ENCODE results near the gene ROR2.
A peak's percentile ranks its signal among the peaks of the same experiment; 100 is the strongest.

ROR2 gene

DNA sequence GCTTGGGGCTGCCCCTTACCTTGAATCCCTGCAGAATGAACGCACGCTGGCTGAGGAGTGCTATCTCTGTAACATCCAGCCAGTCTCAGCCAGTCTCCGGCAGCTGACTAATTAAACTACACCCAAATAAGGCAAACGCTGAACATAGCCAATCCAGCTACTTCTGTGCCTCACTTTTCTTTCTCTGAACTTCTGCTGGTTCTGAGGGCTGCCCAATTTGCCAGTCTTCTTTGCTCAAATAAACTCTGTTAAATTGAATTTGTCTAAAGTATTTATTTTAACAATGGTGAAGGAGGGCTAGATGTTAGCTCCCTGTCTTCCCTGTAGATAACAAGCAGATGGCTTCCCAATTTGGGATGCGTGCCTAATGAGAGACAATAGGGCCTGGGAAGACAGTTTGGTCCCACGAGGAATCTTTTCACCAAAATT is 372.4 kb downstream of the ROR2 start:
- H3K4me2 ChIP-seq (ENCODE audit: insufficient read depth, low read length, poor library complexity, severe bottlenecking), result no peak overlapping the region
- no peak overlapping the region for H3K27ac ChIP-seq (replicated peaks; ENCODE audit: low read length)
- no peak overlapping the region for H2BK12ac ChIP-seq (ENCODE audit: low read length)
- H3K27me3 ChIP-seq (ENCODE audit: control insufficient read depth in 3 of 3, insufficient read depth in 3 of 3, low read depth in 1 of 3, low read length in 3 of 3), result peaks cover 0 to 10% (median 0%) of the 10 kb centered on the region in 3 experiments
- H3K9ac ChIP-seq (ENCODE audit: low read depth, low read length, poor library complexity), result no peak overlapping the region
- no peaks in the 10 kb centered on the region for H3K36me3 ChIP-seq (replicated peaks in 1 of 2; ENCODE audit: control insufficient read depth in 2 of 2, insufficient read depth in 2 of 2, low read length in 2 of 2)
- H2BK5ac ChIP-seq (ENCODE audit: low read length), result no peak overlapping the region
- DNase-seq (ENCODE audit: low spot score), result no peak
- H4K8ac ChIP-seq (ENCODE audit: low read depth, low read length), result no peak overlapping the region
- no peak overlapping the region for H3K18ac ChIP-seq (ENCODE audit: low read length)
- H2AFZ ChIP-seq (ENCODE audit: low read length), result peak overlapping the region; percentile 18
- no peaks in the 10 kb centered on the region for H3K79me1 ChIP-seq (ENCODE audit: low read depth, low read length)
- H3K14ac ChIP-seq (ENCODE audit: low read length), result no peak overlapping the region
- H3K23ac ChIP-seq (ENCODE audit: low read depth, low read length, poor library complexity), result no peak overlapping the region
- H3K4me3 ChIP-seq (ENCODE audit: low read length in 2 of 2), result no peak overlapping the region
- no peak overlapping the region for H2BK120ac ChIP-seq (ENCODE audit: low read depth, low read length)
- H2BK15ac ChIP-seq (ENCODE audit: low read length), result no peak overlapping the region
- WGBS, 2 donors (ENCODE audit: extremely low coverage in 2 of 2, insufficient read length in 2 of 2, insufficient replicate concordance in 1 of 2), result no CpG with 5 or more reads among the region's 6 CpGs
- H3K4ac ChIP-seq (ENCODE audit: low read length), result no peak overlapping the region
- no peaks in the 10 kb centered on the region for H3K9me3 ChIP-seq (replicated peaks in 1 of 2; ENCODE audit: control insufficient read depth in 2 of 2, insufficient read depth in 1 of 2, low read depth in 1 of 2, low read length in 2 of 2)
- no peak overlapping the region for H2AK5ac ChIP-seq (ENCODE audit: low read depth, low read length)
- peaks cover 0 to 14% of the 10 kb centered on the region in 2 donors for H3K4me1 ChIP-seq (ENCODE audit: control insufficient read depth in 2 of 2, insufficient read depth in 1 of 2, low read depth in 1 of 2, low read length in 2 of 2)
- H4K91ac ChIP-seq (ENCODE audit: low read depth, low read length, poor library complexity), result no peak overlapping the region

DNA sequence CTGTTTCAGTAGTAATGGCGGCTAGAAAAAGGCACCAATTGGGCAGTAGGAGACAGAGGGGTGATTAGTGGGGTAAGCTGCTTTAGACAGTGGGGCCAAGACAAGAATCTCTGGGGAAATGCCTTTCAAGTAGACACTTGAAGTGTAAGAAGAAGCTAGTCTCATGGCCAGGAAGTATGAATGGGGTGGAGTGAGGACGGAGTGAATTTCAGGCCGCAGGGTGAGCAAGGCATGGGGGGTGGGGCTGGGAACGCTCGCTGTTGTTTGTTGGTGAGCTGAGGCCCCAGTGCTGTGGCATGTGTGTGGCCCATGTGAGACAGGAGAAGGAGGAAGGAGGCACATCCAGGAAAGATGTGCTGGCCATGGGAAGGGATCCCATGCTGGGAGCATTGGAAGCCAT is 377.2 kb downstream of the ROR2 start:
- peaks cover 0 to 3% of the 10 kb centered on the region in 2 donors for H3K9me3 ChIP-seq (replicated peaks in 1 of 2; ENCODE audit: control insufficient read depth in 2 of 2, insufficient read depth in 1 of 2, low read depth in 1 of 2, low read length in 2 of 2)
- no peak overlapping the region for H2BK120ac ChIP-seq (ENCODE audit: low read depth, low read length)
- peaks cover 0 to 13% (median 0%) of the 10 kb centered on the region in 3 experiments for H3K27me3 ChIP-seq (ENCODE audit: control insufficient read depth in 3 of 3, insufficient read depth in 3 of 3, low read depth in 1 of 3, low read length in 3 of 3)
- no peak overlapping the region for H3K14ac ChIP-seq (ENCODE audit: low read length)
- H2AFZ ChIP-seq (ENCODE audit: low read length), result no peak overlapping the region
- no peaks in the 10 kb centered on the region for H3K36me3 ChIP-seq (replicated peaks in 1 of 2; ENCODE audit: control insufficient read depth in 2 of 2, insufficient read depth in 2 of 2, low read length in 2 of 2)
- no peak overlapping the region for H3K27ac ChIP-seq (replicated peaks; ENCODE audit: low read length)
- no peak overlapping the region for H3K23ac ChIP-seq (ENCODE audit: low read depth, low read length, poor library complexity)
- no peak overlapping the region for H3K4ac ChIP-seq (ENCODE audit: low read length)
- H3K4me1 ChIP-seq (ENCODE audit: control insufficient read depth in 2 of 2, insufficient read depth in 1 of 2, low read depth in 1 of 2, low read length in 2 of 2), result peaks cover 0 to 8% of the 10 kb centered on the region in 2 donors
- H3K18ac ChIP-seq (ENCODE audit: low read length), result no peak overlapping the region
- H3K9ac ChIP-seq (ENCODE audit: low read depth, low read length, poor library complexity), result no peak overlapping the region
- no peak overlapping the region for H3K4me3 ChIP-seq (ENCODE audit: low read length in 2 of 2)
- DNase-seq (ENCODE audit: low spot score), result no peak
- H4K91ac ChIP-seq (ENCODE audit: low read depth, low read length, poor library complexity), result no peak overlapping the region
- WGBS, 2 donors (ENCODE audit: extremely low coverage in 2 of 2, insufficient read length in 2 of 2, insufficient replicate concordance in 1 of 2), result no CpG with 5 or more reads among the region's 5 CpGs
- no peaks in the 10 kb centered on the region for H3K79me1 ChIP-seq (ENCODE audit: low read depth, low read length)
- no peak overlapping the region for H2BK15ac ChIP-seq (ENCODE audit: low read length)
- no peak overlapping the region for H2BK5ac ChIP-seq (ENCODE audit: low read length)
- H2AK5ac ChIP-seq (ENCODE audit: low read depth, low read length), result no peak overlapping the region
- H4K8ac ChIP-seq (ENCODE audit: low read depth, low read length), result no peak overlapping the region
- H2BK12ac ChIP-seq (ENCODE audit: low read length), result no peak overlapping the region
- H3K4me2 ChIP-seq (ENCODE audit: insufficient read depth, low read length, poor library complexity, severe bottlenecking), result no peak overlapping the region

DNA sequence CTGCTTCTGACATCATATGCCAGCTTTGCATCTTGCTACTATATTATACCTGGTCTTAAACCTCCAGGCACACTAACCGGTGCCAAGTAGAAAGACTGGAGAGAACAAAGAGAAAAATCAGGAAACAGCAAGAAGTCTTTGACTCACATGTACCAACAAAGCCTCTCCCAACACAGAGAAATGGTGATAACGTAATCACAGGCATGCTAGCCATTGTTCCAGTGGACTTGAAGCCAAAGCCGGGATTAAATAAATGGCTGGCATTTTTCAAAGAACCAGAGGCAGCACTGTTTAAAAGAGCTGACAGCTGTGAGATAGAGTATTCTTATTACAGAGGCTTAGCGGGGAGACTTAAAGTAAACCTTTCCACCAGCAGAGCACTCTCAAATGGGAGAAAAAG is 378.0 kb downstream of the ROR2 start:
- no peak overlapping the region for H3K27ac ChIP-seq (replicated peaks; ENCODE audit: low read length)

DNA sequence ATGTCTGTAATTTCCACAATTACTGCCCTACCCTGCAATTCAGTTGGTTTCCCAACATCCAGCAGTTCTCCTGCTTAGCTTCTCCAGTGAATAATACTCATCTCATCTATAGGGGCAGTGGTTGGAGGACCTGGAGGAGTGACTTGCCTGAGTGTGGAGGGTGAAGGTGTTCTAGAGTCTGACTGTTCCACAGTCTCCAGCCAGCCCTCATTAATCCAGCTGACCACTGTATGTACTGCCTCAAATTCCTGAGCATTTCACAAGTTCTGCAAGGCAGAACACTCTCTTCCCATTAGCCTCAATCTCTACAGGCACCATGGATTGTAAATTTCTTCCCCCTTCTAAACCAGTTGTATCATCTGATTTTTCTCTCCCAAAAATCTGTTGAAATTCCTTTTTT is 379.0 kb downstream of the ROR2 start:
- no peaks in the 10 kb centered on the region for H3K79me1 ChIP-seq (ENCODE audit: low read depth, low read length)
- no peak overlapping the region for H3K27ac ChIP-seq (replicated peaks; ENCODE audit: low read length)
- H3K4me1 ChIP-seq (ENCODE audit: control insufficient read depth in 2 of 2, insufficient read depth in 1 of 2, low read depth in 1 of 2, low read length in 2 of 2), result peaks cover 0 to 7% of the 10 kb centered on the region in 2 donors
- H2AK5ac ChIP-seq (ENCODE audit: low read depth, low read length), result no peak overlapping the region
- no peak overlapping the region for H4K91ac ChIP-seq (ENCODE audit: low read depth, low read length, poor library complexity)
- no peak overlapping the region for H3K9ac ChIP-seq (ENCODE audit: low read depth, low read length, poor library complexity)
- no peak overlapping the region for H2BK12ac ChIP-seq (ENCODE audit: low read length)
- no peak overlapping the region for H3K23ac ChIP-seq (ENCODE audit: low read depth, low read length, poor library complexity)
- no peak overlapping the region for H3K14ac ChIP-seq (ENCODE audit: low read length)
- no peaks in the 10 kb centered on the region for H3K36me3 ChIP-seq (replicated peaks in 1 of 2; ENCODE audit: control insufficient read depth in 2 of 2, insufficient read depth in 2 of 2, low read length in 2 of 2)
- H3K4me2 ChIP-seq (ENCODE audit: insufficient read depth, low read length, poor library complexity, severe bottlenecking), result no peak overlapping the region
- H3K9me3 ChIP-seq (replicated peaks in 1 of 2; ENCODE audit: control insufficient read depth in 2 of 2, insufficient read depth in 1 of 2, low read depth in 1 of 2, low read length in 2 of 2), result peaks cover 0 to 3% of the 10 kb centered on the region in 2 donors
- no peak overlapping the region for H2BK15ac ChIP-seq (ENCODE audit: low read length)
- H3K27me3 ChIP-seq (ENCODE audit: control insufficient read depth in 3 of 3, insufficient read depth in 3 of 3, low read depth in 1 of 3, low read length in 3 of 3), result peaks cover 0 to 13% (median 0%) of the 10 kb centered on the region in 3 experiments
- DNase-seq (ENCODE audit: low spot score), result no peak
- H3K4me3 ChIP-seq (ENCODE audit: low read length in 2 of 2), result no peak overlapping the region
- H2AFZ ChIP-seq (ENCODE audit: low read length), result no peak overlapping the region
- H3K4ac ChIP-seq (ENCODE audit: low read length), result no peak overlapping the region
- H3K18ac ChIP-seq (ENCODE audit: low read length), result no peak overlapping the region
- H2BK120ac ChIP-seq (ENCODE audit: low read depth, low read length), result no peak overlapping the region
- H2BK5ac ChIP-seq (ENCODE audit: low read length), result no peak overlapping the region
- H4K8ac ChIP-seq (ENCODE audit: low read depth, low read length), result no peak overlapping the region

More for the DNA sequence above, 378.0 kb downstream of the ROR2 start:
- H2BK12ac ChIP-seq (ENCODE audit: low read length), result no peak overlapping the region
- no peak overlapping the region for H2BK120ac ChIP-seq (ENCODE audit: low read depth, low read length)
- H2AK5ac ChIP-seq (ENCODE audit: low read depth, low read length), result no peak overlapping the region
- no peak overlapping the region for H3K4ac ChIP-seq (ENCODE audit: low read length)
- WGBS, 2 donors (ENCODE audit: extremely low coverage in 2 of 2, insufficient read length in 2 of 2, insufficient replicate concordance in 1 of 2), result no CpG with 5 or more reads among the region's 4 CpGs
- H4K8ac ChIP-seq (ENCODE audit: low read depth, low read length), result no peak overlapping the region
- no peak overlapping the region for H2AFZ ChIP-seq (ENCODE audit: low read length)
- peak; percentile 14 for DNase-seq (ENCODE audit: low spot score)
- H3K27me3 ChIP-seq (ENCODE audit: control insufficient read depth in 3 of 3, insufficient read depth in 3 of 3, low read depth in 1 of 3, low read length in 3 of 3), result peaks cover 0 to 13% (median 0%) of the 10 kb centered on the region in 3 experiments
- no peak overlapping the region for H4K91ac ChIP-seq (ENCODE audit: low read depth, low read length, poor library complexity)
- peaks cover 0 to 3% of the 10 kb centered on the region in 2 donors for H3K9me3 ChIP-seq (replicated peaks in 1 of 2; ENCODE audit: control insufficient read depth in 2 of 2, insufficient read depth in 1 of 2, low read depth in 1 of 2, low read length in 2 of 2)
- no peak overlapping the region for H3K23ac ChIP-seq (ENCODE audit: low read depth, low read length, poor library complexity)
- no peaks in the 10 kb centered on the region for H3K79me1 ChIP-seq (ENCODE audit: low read depth, low read length)
- H3K9ac ChIP-seq (ENCODE audit: low read depth, low read length, poor library complexity), result no peak overlapping the region
- H3K14ac ChIP-seq (ENCODE audit: low read length), result no peak overlapping the region
- no peak overlapping the region for H3K18ac ChIP-seq (ENCODE audit: low read length)
- H2BK5ac ChIP-seq (ENCODE audit: low read length), result no peak overlapping the region
- H3K4me3 ChIP-seq (ENCODE audit: low read length in 2 of 2), result no peak overlapping the region
- no peak overlapping the region for H3K4me2 ChIP-seq (ENCODE audit: insufficient read depth, low read length, poor library complexity, severe bottlenecking)
- peaks cover 0 to 7% of the 10 kb centered on the region in 2 donors for H3K4me1 ChIP-seq (ENCODE audit: control insufficient read depth in 2 of 2, insufficient read depth in 1 of 2, low read depth in 1 of 2, low read length in 2 of 2)
- no peaks in the 10 kb centered on the region for H3K36me3 ChIP-seq (replicated peaks in 1 of 2; ENCODE audit: control insufficient read depth in 2 of 2, insufficient read depth in 2 of 2, low read length in 2 of 2)
- no peak overlapping the region for H2BK15ac ChIP-seq (ENCODE audit: low read length)
